K562 (cell line): ENCODE data around the gene PITX1. TPM values are rescaled to one million over a fixed set of nuclear protein-coding genes. Genes with fewer than 3 reads are reported as not detected.

ENCODE experiments used
- ATF6 ChIP-seq: sonication (generic); formaldehyde crosslinking; IDR thresholded peaks from 2 replicates; pipeline ENCODE4 v1.4.0; 2020; ENCODE audit warnings: mild to moderate bottlenecking, missing genetic modification reagents
- FOXP4 ChIP-seq: sonication (generic); formaldehyde crosslinking; IDR thresholded peaks from 2 replicates; pipeline ENCODE4 v1.8.0; 2022; ENCODE audit warnings: mild to moderate bottlenecking, missing genetic modification reagents, borderline replicate concordance
- MEIS2 ChIP-seq: fragments of 450-650 bp; IDR thresholded peaks from 2 replicates; pipeline ENCODE4 v1.6.1; 2014; ENCODE audit warnings: mild to moderate bottlenecking; ENCODE audit not compliant: partially characterized antibody
- NBN ChIP-seq: fragments of 450-650 bp; IDR thresholded peaks from 2 replicates; pipeline ENCODE4 v1.6.1; 2016; ENCODE audit warnings: low read depth, mild to moderate bottlenecking
- NONO ChIP-seq, 2 experiments: fragments of 200-400 bp in 1 of 2; fragments of 450-650 bp in 1 of 2; formaldehyde crosslinking in 1 of 2; IDR thresholded peaks; 2 replicates each; pipeline ENCODE4 v1.6.1; 2017; ENCODE audit warnings: low read depth in 2 of 2, mild to moderate bottlenecking in 2 of 2, moderate library complexity in 2 of 2, low read length in 1 of 2
- PBX2 ChIP-seq, 2 experiments: IDR thresholded peaks in 1 of 2; conservative IDR thresholded peaks in 1 of 2; 2 replicates each; pipeline ENCODE4 v1.6.1; 2016; ENCODE audit warnings: low read depth in 2 of 2, mild to moderate bottlenecking in 1 of 2, missing compliant biosample characterization in 1 of 2, missing genetic modification characterization in 1 of 2, moderate library complexity in 1 of 2
- ZBTB40 ChIP-seq, 2 experiments: fragments of 450-650 bp in 1 of 2; sonication (generic) in 1 of 2; formaldehyde crosslinking in 1 of 2; IDR thresholded peaks; 2 replicates each; pipeline versions ENCODE4 v1.7.1 to v1.9.0; 2016 to 2022; ENCODE audit warnings: inconsistent platforms in 1 of 2, mild to moderate bottlenecking in 1 of 2, missing genetic modification reagents in 1 of 2
- ZNF23 ChIP-seq: fragments of 250-450 bp; sonication (Bioruptor Pico); IDR thresholded peaks from 2 replicates; pipeline ENCODE4 v1.4.0; 2020; ENCODE audit warnings: mild to moderate bottlenecking
- polyA plus RNA-seq, 8 experiments: library from polyadenylated mRNA; depleted of rRNA in 4 of 8; stranded (reverse) in 5 of 8; unstranded in 3 of 8; fragments of >200 nt; fragmentation: Nextera tagmentation in 2 of 8; fragmentation: Illumina TruSeq in 1 of 8; extraction: Ambion mirVana in 2 of 8; extraction: Trizol in 1 of 8; gene quantifications; 2 replicates each; pipeline versions ENCODE4 v1.2.1 to v1.2.3, GENCODE V29; 2011 to 2014; ENCODE audit warnings: inconsistent platforms in 1 of 8, missing spikeins in 1 of 8
- total RNA-seq, 7 experiments: library from RNA; depleted of rRNA in 6 of 7; stranded (reverse); fragments of >200 nt in 6 of 7; fragmentation: Illumina TruSeq in 2 of 7; extraction: Trizol in 2 of 7; gene quantifications; 2 replicates each; pipeline versions ENCODE4 v1.2.1 to v1.2.3, GENCODE V29; 2011 to 2021; ENCODE audit warnings: low replicate concordance in 1 of 7

The PITX1 gene
- total and polyA plus RNA-seq, 9 of the 15 experiments (the other 6 are each of a cell fraction or from before 2014, with no cell fraction given): 0.13 to 88.2 (median 24.9) TPM

- TF ChIP-seq ATF6 (CRISPR knock-in tag): peak; percentile 75; the same call in 1 of the 2 replicates
- TF ChIP-seq NBN: peak; percentile 65; the same call in 1 of the 2 replicates
- TF ChIP-seq NONO (IDR thresholded peaks at IDR 0.05; ENCODE audit: low read depth in 2 of 2, low read length in 1 of 2): peak in 1 of 2 experiments; percentile 68; a peak in 2 of 4 replicates
- TF ChIP-seq ZNF23 (CRISPR knock-in tag): no peak
- peak; percentile 22 for TF ChIP-seq MEIS2
- TF ChIP-seq PBX2 (CRISPR knock-in tag; IDR thresholded peaks at IDR 0.05; ENCODE audit: low read depth): peak; percentile 54
- peak; percentile 37; the same call in 1 of the 2 replicates for TF ChIP-seq PBX2 (tag; conservative IDR thresholded peaks at IDR 0.05; ENCODE audit: low read depth)
- TF ChIP-seq ZBTB40 (IDR thresholded peaks at IDR 0.05): peak; percentile 48; the same call in 1 of the 2 replicates
- no peak for TF ChIP-seq ZBTB40 (CRISPR knock-in tag; IDR thresholded peaks at IDR 0.05)
- TF ChIP-seq FOXP4: no peak
Measured at GRCh38 chr5:135034236-135034962, 371 bp upstream of the PITX1 start (continued).
